Activated CD4-positive, alpha-beta T cell treated with anti-CD3 and anti-CD28 coated beads for 48 hours (primary cell): ENCODE results near the gene ABCC1.

ENCODE experiments used
- DNase-seq: peaks from one replicate; pipeline ENCODE4 v3.0.0-alpha.2; 2020

Gene ABCC1

DNA sequence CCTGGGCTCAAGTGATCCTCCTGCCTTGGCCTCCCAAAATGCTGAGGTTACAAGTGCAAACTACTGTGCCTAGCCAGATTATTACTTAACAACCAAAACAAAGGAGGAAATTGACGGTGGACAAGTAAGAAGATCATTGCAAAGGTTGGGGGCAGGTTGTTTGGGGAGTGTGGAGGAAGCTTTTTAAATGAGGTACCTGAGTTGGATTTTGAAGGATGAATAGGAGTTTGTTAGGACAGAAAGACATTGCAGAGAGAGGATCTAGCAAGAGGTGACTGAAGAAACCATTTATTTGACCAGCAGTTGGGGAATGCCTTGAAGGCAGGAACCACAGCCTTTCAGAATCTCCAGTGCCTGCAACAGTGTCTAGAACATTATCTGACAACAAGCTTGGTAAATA is 51.3 kb downstream of the ABCC1 start:
- DNase-seq: no peak

DNA sequence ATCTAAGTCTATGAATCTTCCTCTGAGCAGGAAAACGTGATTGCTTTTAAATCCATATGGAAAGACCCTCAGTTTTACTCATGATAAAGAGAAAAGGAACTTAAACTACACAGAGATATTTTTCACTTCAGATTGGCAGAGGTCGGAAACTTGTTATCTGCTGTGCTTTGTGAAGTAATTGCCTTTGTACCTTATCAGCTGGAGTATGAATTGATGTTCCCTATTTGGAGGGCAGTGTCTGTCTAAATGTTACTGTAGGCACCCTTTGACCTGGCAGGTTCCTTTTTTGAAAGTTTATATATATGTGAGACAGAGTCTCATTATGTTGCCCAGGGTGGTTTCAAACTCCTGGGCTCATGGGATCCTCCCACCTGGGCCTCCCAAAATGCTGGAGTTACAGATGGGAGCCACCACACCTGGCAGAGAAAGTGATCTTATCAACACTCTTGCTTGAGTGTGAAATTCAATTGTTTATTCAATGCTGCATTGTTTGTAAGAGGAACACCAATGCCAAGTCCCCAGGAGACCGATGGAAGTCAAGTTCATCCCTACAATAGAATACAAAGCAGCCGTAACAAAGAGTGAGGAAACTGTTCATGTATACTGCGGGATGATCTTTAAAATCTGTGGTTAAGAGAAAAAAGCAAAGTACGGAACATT is 52.3 kb downstream of the ABCC1 start:
- no peak for DNase-seq

DNA sequence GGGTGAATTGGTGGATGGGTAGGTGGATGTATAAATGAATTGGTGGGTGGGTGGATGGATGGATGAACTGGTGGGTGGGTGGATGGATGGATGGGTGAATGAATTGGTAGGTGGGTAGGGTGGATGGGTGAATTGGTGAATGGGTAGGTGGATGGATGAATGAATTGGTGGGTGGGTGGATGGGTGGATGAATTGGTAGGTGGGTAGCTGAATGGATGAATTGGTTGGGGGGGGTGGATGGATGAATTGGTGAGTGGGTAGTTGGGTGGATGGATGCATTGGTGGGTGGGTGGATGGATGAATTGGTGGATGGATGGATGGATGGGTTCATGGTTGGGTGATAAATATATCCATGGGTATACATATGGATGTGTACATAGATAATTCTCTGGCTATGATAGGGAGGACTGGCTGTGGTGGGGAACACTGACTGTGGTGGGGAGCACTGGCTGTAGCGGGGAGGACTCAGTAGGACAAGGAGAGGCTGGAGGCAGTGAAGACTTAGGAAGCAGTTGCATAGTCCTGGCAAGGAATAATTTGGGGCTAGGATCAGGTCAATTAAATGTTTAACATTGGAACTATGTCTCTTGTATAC is 54.4 kb downstream of the ABCC1 start:
- DNase-seq: no peak

DNA sequence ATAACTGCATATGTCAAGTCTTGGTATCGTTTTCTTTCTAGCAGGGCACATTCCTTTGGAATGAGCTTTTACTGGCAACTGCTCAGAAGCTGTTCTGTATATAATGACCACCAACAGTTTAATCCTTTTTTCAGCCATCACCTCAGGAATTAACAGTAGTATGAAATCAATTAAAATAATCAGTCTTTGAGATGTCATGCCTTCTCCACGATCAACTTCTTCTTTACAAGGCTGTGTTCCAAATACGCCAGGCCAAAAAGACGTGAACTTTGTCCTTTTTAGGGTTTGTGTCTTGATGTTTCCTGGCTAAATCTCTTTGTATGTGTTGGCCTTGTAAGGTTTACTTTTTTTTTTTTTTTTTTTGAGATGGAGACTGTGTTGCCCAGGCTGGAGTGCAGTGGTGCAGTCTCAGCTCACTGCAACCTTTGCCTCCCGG is 54.9 kb downstream of the ABCC1 start:
- DNase-seq: no peak

DNA sequence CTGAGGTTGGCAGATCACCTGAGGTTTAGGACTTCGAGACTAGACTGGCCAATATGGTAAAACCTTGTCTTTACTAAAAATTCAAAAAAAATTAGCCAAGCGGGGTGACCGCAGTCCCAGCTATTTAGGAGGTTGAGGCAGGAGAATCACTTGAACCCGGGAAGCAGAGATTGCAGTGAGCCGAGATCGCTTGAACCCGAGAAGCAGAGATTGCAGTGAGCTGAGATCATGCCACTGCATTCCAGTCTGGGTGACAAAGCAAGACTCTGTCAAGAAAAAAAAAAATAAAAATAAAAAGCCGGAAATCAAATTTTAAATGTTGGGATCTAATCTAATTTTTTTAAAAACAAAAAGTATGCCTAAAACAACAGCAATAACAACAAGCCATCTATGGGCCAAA is 56.3 kb downstream of the ABCC1 start:
- no peak for DNase-seq

DNA sequence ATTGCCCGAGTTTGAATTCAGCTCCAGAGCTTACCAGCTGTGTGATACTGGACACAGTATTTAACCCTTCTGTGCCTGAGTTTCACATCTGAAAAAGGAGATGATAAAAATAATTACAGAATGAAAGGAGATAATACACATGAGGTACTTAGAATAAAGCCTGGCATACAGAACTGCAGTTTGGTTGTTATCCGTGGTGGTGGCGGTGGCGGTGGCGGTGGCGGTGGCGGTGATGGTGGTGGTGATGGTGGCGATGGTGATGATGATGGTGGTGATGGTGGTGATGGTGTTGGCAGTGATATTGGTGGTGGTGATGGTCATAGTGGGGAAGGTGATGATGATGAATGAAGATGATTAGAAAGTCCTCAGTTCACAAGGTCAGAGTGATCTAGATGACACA is 57.2 kb downstream of the ABCC1 start:
- DNase-seq: no peak

DNA sequence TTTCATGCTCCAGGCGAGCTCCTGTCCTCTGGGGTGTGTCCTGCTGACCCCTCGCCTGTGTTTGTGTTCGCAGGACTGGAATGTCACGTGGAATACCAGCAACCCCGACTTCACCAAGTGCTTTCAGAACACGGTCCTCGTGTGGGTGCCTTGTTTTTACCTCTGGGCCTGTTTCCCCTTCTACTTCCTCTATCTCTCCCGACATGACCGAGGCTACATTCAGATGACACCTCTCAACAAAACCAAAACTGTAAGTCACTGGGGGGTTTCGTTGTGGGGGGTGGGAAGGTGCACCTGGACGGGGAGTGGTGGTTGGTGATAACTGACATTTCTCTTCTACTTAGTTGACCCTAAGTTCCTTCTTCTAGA is 58.3 kb downstream of the ABCC1 start:
- DNase-seq: no peak

DNA sequence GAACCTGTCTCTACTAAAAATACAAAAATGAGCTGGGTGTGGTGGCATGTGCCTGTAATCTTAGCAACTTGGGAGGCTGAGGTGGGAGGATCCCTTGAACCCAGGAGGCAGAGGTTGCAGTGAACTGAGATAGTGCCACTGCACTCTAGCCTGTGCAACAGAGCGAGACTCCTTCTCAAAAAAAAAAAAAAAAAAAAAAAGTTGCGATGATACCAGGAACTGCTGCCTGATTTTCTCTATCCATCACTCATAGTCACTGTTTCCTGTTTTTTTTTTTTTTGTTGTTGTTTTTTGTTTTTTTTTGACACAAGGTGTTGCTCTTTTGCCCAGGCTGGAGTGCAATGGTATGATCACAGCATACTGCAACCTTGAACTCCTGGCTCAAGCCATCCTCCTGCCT is 59.2 kb downstream of the ABCC1 start:
- no peak for DNase-seq

DNA sequence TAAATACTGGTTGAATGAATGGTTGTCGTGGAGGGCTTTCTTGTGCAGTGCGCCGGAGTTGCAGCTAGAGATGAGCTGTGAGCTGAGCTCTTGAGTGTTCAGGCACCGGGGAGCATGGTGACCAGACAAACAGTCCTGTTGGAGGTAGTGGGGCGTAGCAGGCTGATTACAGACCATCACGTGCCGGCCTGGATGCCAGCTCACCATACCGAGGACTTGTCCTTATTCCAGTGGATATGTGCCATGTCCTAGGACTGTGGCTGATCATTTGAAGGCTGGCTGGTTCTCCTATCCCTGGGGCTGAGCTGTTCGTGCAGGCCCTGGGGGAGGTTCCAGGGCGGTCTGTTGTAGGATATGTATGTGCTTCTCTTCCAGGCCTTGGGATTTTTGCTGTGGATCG is 60.0 kb downstream of the ABCC1 start:
- DNase-seq: no peak

DNA sequence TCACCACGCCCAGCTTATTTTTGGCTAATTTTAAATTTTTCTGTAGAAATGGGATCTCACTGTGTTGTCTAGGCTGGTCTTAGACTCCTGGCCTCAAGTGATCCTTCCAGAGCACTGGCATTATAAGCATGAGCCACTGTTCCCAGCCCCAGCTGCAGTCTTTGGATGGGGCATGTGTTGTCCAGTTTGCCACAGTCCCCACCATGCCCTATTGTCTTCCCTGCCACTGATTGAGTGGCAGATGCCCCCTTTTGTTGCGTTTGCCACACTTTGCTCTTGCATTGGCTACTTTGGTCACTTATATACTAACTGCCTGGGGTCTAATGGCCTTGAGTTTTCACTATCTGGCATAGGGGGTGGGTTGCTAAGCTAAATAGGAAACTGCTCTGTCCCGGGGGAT is 60.8 kb downstream of the ABCC1 start:
- DNase-seq: no peak

DNA sequence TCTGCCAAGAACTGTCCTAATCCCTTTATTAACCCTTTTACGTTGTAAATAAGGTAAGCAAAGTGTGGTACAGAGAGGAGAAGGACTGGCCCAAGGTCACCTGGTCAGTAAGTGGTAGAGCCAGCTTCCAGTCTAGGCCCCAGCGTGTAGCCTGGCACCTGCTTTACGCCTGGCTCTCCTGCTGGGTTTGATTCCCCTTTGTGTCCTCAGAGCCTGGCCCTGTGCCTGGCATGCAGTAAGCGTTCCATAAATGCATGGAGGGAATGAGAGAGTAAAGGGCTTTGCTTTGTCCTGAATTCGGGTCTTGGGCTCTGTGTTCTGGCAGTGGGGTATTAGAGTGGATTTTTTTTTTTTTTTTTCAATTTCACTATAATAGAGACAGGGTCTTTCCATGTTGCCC is 62.7 kb downstream of the ABCC1 start:
- DNase-seq: no peak

DNA sequence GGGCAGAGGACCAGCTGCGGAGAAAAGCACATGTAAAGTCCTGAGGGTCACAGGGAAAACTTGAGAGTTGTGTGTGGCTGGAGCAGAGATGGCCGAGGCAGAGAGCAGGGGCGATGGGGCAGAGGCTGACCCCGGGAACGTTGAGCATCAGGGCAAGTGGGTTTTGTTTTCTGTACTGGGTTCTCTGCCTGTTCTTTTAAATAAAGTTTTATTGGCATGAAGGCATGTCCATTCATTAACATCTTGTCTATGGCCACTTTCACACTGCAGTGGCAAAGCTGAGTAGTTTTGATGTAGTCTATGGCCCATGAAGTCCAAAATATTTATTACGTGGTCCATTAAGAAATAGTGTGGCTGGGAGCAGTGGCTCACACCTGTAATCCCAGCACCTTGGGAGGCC is 64.4 kb downstream of the ABCC1 start:
- no peak for DNase-seq

DNA sequence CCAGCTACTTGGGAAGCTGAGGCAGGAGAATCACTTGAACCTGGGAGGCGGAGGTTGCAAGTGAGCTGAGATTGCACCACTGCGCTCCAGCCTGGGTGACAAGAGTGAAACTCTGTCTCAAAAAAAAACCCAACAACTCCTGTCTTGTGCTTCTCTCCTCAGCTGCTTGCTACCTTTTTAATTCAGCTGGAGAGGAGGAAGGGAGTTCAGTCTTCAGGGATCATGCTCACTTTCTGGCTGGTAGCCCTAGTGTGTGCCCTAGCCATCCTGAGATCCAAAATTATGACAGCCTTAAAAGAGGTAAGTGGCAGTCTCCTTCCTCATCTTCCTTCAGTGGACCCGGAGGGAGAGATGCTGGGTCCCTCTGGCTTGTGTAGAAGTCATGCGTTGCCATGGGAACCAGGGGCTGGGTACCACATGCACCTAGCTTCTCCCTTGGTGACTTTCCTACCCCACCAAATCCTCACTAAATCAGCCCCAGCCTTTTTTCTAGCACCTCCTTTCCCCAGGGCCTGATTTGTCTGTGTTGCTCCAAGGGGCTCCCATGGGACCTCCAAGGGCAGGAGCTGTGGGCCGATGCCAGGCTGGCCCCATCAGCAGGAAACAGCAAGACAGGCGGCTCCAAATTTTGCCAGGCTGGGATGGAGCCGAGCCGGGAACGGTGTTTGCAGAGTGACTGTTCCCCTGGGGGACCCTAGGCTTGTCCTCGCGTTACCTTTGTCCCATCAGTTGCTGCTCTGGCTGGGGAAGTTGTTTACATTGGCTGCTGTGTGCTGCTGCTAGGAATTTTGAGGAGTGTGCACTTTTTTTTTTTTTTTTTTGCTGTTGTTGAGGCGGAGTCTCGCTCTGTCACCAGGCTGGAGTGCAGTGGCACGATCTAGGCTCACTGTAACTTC is 65.2 kb downstream of the ABCC1 start:
- DNase-seq: no peak

DNA sequence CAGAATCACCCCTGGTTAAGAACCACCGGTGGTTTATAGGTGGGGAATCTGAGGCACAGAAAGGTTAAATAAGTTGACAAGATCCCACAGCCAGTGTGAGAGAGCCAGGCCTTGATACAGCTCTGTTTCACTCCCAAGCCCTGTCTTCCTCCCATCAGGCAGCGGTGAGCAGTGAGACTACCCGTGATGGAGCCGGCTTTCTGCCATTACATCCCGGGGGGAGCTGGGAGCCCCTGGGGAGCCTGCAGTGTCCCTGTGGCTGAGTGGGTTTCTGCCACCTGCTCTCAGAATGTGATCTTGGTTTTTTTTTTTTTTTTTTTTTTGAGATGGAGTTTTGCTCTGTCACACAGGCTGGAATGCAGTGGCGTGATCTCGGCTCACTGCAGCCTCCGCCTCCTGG is 66.4 kb downstream of the ABCC1 start:
- no peak for DNase-seq

DNA sequence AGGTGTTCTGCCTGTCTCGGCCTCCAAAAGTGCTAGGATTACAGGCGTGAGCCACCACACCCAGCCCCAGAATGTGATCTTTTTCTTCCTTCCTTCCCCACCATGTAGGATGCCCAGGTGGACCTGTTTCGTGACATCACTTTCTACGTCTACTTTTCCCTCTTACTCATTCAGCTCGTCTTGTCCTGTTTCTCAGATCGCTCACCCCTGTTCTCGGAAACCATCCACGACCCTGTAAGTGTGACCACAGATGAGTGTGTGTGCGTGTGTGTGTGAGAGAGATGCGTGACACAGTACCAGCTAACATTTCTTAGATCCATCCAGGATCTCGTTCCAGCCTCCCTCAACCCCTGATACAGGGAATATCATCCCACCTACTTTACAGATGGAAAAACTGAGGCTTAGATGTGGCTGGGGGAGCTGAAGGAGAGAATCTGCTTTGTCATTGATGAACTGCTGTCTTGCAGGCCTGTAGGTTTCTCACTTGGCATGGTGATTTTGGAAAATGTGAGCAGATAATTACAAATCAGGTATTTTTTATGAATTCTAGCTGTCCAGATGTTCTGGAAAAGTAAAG is 67.1 kb downstream of the ABCC1 start:
- peak; percentile 28 for DNase-seq

DNA sequence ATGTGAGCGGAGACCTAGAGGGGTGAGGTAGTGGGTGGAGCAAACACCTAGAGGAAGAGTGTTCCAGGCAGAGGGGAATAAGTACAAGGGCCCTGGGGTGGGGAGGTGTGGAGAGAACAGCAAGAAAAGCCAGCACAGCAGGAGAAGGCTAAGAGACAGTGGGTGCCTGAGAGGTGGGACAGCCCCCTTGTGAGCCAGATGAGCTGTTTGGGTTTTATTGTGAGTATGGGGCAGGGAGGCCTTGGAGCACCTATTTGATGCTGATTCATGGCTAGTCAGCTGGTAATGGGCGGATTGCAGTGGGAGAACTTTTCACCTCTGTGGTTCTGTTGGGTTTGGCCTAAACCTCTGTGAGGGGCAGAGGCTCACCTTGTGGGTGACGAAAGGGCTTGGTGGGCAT is 68.4 kb downstream of the ABCC1 start:
- DNase-seq: no peak

DNA sequence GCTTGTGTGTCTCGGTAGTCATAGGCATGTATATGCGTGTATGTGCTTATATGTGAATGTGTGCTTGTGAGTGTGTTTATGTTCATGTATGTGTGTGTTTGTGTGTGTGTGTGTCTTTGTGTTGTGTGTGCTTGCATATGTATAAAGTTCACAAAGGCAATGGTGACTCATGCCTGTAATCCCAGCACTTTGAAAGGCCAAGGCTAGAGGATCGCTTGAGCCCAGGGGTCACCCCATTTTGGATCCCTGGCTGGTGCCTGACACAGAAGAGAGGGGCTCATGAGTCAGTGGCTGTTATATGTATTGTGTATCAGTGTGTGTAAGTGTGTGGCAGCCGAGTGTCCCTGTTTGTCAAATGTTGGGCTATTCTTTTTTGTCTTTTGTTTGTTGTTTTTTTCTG is 69.3 kb downstream of the ABCC1 start:
- DNase-seq: no peak

DNA sequence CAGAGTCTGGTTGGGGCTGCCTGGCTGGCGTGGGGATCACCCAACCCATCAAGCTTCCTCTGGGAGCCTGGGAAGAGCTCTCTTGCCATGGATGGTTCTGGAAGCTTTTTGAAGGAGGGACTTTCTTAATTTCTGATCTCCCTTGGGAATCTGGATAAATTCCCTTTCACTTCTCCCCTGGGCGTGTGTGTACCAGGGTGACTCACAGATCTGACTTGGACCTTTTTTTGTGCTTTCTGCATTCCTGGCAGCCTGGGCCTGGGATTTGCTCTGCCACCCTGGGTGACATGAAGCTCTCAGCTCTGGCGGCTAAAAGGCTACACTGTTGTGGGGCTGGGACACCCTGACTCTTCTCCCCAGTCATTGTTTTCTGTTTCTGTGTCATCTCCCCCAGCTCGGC is 70.1 kb downstream of the ABCC1 start:
- DNase-seq: no peak

DNA sequence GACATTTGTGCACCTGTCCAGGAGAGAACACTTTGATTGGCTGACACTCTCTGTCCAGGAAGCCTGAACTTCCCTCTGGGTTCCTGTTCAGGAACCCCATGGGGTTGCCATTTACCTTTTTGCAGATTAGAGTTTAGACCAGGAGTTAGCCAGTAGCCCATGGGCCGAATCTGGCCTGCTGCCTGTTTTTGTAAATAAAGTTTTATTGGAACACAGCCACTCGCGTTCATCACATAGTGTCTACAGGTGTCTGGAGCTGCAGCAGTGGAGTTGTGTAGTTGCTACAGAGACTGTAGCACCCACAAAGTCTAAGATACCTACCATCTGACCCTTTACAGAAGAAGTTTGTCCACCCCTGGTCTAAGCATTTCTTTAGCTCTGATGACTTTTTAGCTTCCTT is 70.9 kb downstream of the ABCC1 start:
- DNase-seq: no peak

DNA sequence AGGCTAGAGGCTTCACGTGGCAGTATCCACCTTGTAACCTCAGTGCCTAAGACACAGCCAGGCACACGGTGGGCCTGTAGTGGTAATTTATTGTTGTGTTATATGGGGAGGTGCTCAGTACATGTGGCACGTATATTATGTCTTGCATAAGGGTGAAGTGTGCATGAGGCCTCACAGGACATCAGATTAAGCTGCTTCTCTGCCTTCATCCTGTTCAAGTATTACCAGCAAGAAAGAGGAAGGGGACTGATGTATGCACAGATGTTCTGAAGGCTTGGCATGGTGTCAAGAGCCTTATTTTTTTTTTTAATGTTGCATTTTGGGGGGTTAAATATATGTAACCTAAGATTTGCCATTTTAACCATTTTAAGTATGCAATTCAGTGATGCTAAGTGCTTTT is 71.6 kb downstream of the ABCC1 start:
- DNase-seq: no peak

DNA sequence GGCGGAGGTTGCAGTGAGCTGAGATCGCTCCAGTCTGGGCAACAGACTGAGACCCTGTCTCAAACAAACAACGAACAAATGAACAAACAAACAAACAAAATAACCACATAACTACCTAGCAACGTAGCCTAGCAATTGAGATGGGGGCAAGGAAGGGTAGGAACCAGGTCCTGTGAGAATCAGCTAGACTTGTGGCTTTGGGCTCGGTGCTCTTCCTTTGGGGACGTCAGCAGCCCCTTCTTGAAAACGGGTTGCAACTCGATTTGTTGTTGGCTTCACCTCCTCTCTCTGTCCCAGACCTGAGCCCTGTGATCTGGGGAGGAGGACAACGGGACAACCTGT is 72.2 kb downstream of the ABCC1 start:
- no peak for DNase-seq

DNA sequence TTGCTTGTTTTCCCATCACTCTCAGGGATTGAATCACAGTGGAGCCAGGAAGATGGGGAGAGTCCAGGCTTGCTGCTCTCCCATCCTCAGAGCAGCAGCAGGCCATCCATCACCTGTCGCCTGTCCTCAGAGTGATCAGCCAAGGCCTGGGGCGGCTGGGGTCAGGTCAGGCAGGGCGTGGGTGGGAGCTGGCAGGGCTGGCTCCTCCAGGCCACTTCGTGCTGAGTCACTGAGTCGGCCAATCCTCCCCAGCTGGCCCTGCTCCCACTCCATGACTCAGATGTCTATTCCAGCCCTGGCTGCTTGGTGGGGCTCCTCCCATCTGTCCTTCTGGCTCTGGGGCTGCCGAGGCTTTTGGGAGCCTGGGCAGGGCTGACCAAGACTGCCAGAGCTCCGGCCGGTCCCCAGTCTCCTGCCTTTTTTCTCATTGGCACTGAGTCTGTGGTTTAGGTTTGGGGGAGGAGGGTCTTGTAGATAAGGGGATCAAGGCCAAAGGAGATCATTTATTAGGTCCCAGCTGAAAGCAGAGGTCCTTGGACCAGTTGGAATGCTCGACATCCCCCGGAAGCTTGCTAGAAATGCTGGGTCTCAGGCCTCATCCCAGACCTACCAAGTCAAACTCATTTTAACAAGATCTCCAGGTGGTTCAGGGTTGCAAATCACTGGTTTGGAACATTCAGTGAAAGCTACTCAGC is 72.7 kb downstream of the ABCC1 start:
- DNase-seq: no peak

DNA sequence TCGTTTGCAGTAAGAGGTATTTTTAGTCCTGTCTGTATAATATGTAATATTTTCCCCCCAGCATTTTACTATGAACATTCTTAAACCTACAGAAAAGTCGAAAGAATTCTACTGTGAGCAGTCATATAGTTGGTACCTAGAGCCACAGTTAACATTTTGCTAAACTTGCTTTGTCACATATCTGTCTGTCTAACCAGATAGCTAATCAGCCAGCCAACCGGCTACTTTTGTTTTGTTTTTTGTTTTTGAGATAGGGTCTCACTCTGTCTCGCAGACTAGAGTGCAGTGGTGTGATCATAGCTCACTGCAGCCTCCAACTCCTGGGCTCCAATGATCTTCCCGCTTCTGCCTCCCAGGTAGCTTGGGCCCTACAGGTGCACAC is 73.3 kb downstream of the ABCC1 start:
- DNase-seq: no peak
